ENCODE results near the gene SND1. TPM values are rescaled to one million over a fixed set of nuclear protein-coding genes. Genes with fewer than 3 reads are reported as not detected.

The SND1 gene
- total and polyA plus RNA-seq, 7 experiments from 2014 or later = 68.6 to 253 (median 137) TPM

DNA sequence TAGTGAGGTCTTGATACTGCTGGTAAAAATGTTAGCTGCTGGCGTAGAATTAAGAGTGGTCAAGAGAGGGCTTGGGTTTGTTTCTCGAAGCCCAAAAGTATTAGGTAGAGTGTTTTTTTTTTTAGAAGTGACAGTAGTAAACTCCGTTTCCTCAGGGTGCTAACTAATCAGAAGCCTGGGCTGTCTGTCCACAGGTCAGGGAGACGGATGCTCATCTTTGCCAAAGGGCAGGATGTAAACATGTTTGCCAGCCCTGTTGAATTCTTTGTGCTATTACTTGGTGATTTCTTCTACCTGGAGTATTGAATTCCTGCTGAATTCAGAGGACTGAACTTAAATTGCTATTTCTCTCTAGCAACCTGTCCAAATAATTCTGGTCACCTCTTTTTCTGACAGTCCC lies 117.1 kb downstream of the SND1 start:
- ATAC-seq = no peak
- POLR2A ChIA-PET = no interaction called here

DNA sequence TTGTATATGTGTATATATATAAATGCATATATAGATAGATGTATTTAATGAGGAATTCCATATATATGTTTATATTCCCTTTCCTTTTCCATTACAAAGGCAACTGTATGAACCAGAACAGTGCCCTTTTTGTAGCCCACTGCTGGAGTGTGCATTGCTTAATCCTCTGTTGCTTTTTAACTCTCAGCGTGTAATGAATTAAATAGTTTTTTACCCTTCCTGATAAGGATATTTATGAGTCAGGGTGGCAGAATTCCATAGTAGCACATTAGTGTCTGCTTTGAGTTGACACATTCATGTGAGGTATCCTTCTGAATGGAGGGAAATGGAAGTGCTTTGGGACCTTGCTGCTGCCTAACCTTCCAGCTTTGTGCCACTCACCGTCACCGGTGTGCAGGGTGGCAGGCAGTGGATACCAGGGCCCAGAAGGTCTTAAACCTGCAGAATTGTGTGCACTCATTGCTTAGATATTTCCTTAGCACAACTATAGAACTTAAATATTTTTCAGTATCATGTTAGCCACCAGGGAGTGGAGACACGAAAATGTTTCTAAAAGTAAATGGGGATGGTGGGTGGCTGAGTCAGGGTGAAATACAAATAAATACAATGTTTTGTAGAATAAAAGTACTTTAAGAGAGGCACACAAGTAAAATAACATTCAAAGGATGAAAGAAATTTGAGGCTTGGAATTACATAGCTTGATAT lies 117.9 kb downstream of the SND1 start:
- DNase-seq = no peak
- intact Hi-C loops (cut with micrococcal nuclease) = no loop called here
- POLR2A ChIA-PET = no interaction called here
- H3K4me3 Mint-ChIP-seq = no peak overlapping the region
- H3K27ac Mint-ChIP-seq = peak overlapping the region in 1 of 9 donors; percentile 19
- no peaks in the 10 kb centered on the region for H3K9me3 ChIP-seq (ENCODE audit: control insufficient read depth in 2 of 3, low read length in 3 of 3)
- H3K27me3 ChIP-seq (ENCODE audit: control insufficient read depth in 2 of 2, insufficient read depth in 2 of 2, low read length in 2 of 2) = no peaks in the 10 kb centered on the region
- H3K4me3 ChIP-seq (ENCODE audit: low read length) = no peak overlapping the region
- H3K27ac ChIP-seq (ENCODE audit: low read depth, low read length) = no peak overlapping the region
- no peaks in the 10 kb centered on the region for H3K4me1 ChIP-seq (ENCODE audit: control insufficient read depth in 2 of 2, insufficient read depth in 2 of 2, low read length in 2 of 2)
- CTCF ChIA-PET = no interaction called here
- ATAC-seq = no peak
- peaks cover 0 to 36% (median 22%) of the 10 kb centered on the region in 5 donors for H3K36me3 Mint-ChIP-seq
- no peaks in the 10 kb centered on the region for H3K27me3 Mint-ChIP-seq
- peaks cover 11 to 44% (median 29%) of the 10 kb centered on the region in 7 donors for H3K4me1 Mint-ChIP-seq
- H3K9me3 Mint-ChIP-seq = peaks cover 0 to 4% (median 0%) of the 10 kb centered on the region in 11 donors
- H3K36me3 ChIP-seq (ENCODE audit: control insufficient read depth in 2 of 3, insufficient read depth in 3 of 3, low read length in 3 of 3) = no peaks in the 10 kb centered on the region

More for the DNA sequence above, 117.1 kb downstream of the SND1 start:
- H3K36me3 Mint-ChIP-seq = peaks cover 0 to 39% (median 21%) of the 10 kb centered on the region in 5 donors
- H3K4me1 ChIP-seq (ENCODE audit: control insufficient read depth in 2 of 2, insufficient read depth in 2 of 2, low read length in 2 of 2) = peaks cover 0 to 3% of the 10 kb centered on the region in 2 donors
- H3K27me3 ChIP-seq (ENCODE audit: control insufficient read depth in 2 of 2, insufficient read depth in 2 of 2, low read length in 2 of 2) = no peaks in the 10 kb centered on the region
- DNase-seq = no peak
- H3K27me3 Mint-ChIP-seq = no peaks in the 10 kb centered on the region
- no peak overlapping the region for H3K4me3 Mint-ChIP-seq
- peaks cover 0 to 4% (median 0%) of the 10 kb centered on the region in 11 donors for H3K9me3 Mint-ChIP-seq
- no peaks in the 10 kb centered on the region for H3K36me3 ChIP-seq (ENCODE audit: control insufficient read depth in 2 of 3, insufficient read depth in 3 of 3, low read length in 3 of 3)
- H3K27ac ChIP-seq (ENCODE audit: low read depth, low read length) = no peak overlapping the region
- CTCF ChIA-PET = no interaction called here
- peaks cover 11 to 48% (median 33%) of the 10 kb centered on the region in 7 donors for H3K4me1 Mint-ChIP-seq
- intact Hi-C loops (cut with micrococcal nuclease) = no loop called here
- no peak overlapping the region for H3K27ac Mint-ChIP-seq
- no peaks in the 10 kb centered on the region for H3K9me3 ChIP-seq (ENCODE audit: control insufficient read depth in 2 of 3, low read length in 3 of 3)
- no peak overlapping the region for H3K4me3 ChIP-seq (ENCODE audit: low read length)

DNA sequence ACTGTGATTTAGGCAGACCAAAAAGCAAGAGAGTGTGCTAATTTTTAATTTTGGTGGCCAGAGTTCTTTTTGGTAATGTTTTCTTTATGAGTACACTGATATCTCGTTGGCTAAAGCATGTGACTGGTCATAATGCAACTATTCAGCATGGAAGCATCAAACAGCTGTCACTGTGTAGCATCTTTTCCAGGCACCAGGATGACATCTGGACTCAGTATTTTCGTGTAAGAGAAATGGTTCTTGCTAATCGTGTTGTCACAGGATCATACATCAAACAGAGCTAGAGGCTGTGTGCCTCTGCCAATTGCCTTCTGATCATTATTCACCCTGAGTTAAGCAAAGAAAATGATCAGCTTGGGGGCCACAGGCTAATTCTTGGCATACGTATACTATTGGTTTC lies 118.9 kb downstream of the SND1 start:
- Histone ChIP-seq H3K36me3 (ENCODE audit: control insufficient read depth in 2 of 3, insufficient read depth in 3 of 3, low read length in 3 of 3) (no peaks in the 10 kb centered on the region), H3K4me1 (ENCODE audit: control insufficient read depth in 2 of 2, insufficient read depth in 2 of 2, low read length in 2 of 2) (no peaks in the 10 kb centered on the region), H3K4me3 (ENCODE audit: low read length) (no peak overlapping the region), H3K27ac (ENCODE audit: low read depth, low read length) (no peak overlapping the region), H3K9me3 (ENCODE audit: control insufficient read depth in 2 of 3, low read length in 3 of 3) (no peaks in the 10 kb centered on the region), H3K27me3 (ENCODE audit: control insufficient read depth in 2 of 2, insufficient read depth in 2 of 2, low read length in 2 of 2) (no peaks in the 10 kb centered on the region)
- DNase-seq = no peak
- H3K4me3 Mint-ChIP-seq = no peak overlapping the region
- peaks cover 0 to 4% (median 0%) of the 10 kb centered on the region in 11 donors for H3K9me3 Mint-ChIP-seq
- intact Hi-C loops (cut with micrococcal nuclease) = no loop called here
- H3K36me3 Mint-ChIP-seq = peaks cover 0 to 32% (median 15%) of the 10 kb centered on the region in 5 donors
- ChIA-PET CTCF (no interaction called here), POLR2A (no interaction called here)
- no peak overlapping the region for H3K27ac Mint-ChIP-seq
- no peaks in the 10 kb centered on the region for H3K27me3 Mint-ChIP-seq
- H3K4me1 Mint-ChIP-seq = peaks cover 8 to 35% (median 22%) of the 10 kb centered on the region in 7 donors
- no peak for ATAC-seq

DNA sequence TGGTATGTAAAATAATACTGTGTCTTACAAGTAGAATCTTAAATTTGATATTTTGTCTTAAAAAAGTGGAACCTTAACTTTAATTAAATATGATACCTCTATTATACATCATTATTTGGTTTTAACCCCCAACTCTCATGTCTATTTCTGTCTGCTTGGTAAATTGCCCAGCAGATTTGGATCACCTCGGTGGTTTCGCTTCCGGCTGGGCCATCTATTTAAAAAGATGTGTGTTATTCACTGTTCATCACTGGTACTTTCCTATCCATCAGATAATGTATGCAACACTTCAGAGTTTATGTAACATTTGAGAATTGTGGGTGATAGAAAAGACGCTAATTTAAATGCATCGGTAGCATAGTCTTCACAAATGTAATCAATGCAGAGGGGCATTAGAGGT lies 119.7 kb downstream of the SND1 start:
- H3K36me3 Mint-ChIP-seq = peaks cover 0 to 26% (median 13%) of the 10 kb centered on the region in 5 donors
- DNase-seq = no peak
- H3K9me3 Mint-ChIP-seq = peaks cover 0 to 2% (median 0%) of the 10 kb centered on the region in 11 donors
- H3K4me3 ChIP-seq (ENCODE audit: low read length) = no peak overlapping the region
- no peaks in the 10 kb centered on the region for H3K27me3 Mint-ChIP-seq
- intact Hi-C loops (cut with micrococcal nuclease) = no loop called here
- H3K4me1 Mint-ChIP-seq = peaks cover 7 to 31% (median 18%) of the 10 kb centered on the region in 7 donors
- no peak overlapping the region for H3K27ac Mint-ChIP-seq
- CTCF ChIA-PET = no interaction called here
- no peak overlapping the region for H3K4me3 Mint-ChIP-seq
- POLR2A ChIA-PET = no interaction called here
- no peak for ATAC-seq
- no peaks in the 10 kb centered on the region for H3K4me1 ChIP-seq (ENCODE audit: control insufficient read depth in 2 of 2, insufficient read depth in 2 of 2, low read length in 2 of 2)
- no peaks in the 10 kb centered on the region for H3K27me3 ChIP-seq (ENCODE audit: control insufficient read depth in 2 of 2, insufficient read depth in 2 of 2, low read length in 2 of 2)
- H3K36me3 ChIP-seq (ENCODE audit: control insufficient read depth in 2 of 3, insufficient read depth in 3 of 3, low read length in 3 of 3) = no peaks in the 10 kb centered on the region
- H3K9me3 ChIP-seq (ENCODE audit: control insufficient read depth in 2 of 3, low read length in 3 of 3) = no peaks in the 10 kb centered on the region
- no peak overlapping the region for H3K27ac ChIP-seq (ENCODE audit: low read depth, low read length)

DNA sequence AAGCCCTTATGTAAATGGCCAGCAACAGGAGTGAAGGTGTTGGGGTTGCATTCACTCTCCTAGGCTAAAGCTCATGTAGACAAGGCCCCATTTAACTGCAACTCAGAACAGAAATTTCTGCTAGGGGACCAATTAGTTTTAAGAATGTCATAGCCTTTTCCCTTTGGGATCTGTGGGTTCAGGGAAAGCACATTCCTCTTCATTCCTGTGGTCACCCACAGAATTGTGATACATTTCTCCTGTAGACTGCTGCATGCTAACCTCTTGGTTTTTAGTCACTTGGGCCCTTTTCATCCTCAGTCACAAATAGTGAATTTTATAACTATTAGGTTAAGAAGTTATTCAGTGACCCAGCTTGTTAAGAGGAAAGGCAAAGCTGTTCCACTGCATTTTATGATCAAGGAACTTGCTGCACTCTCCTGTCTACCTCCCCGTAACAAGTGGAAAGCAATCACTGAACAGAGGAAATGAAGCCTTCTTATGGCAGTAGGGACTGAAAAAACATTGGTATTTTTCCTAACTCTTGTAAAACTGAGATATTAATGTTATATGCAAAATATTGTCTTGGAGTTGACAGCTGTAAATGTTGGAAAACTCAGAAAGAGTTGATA lies 124.9 kb downstream of the SND1 start:
- Histone ChIP-seq H3K9me3 (ENCODE audit: control insufficient read depth in 2 of 3, low read length in 3 of 3) (no peaks in the 10 kb centered on the region), H3K36me3 (ENCODE audit: control insufficient read depth in 2 of 3, insufficient read depth in 3 of 3, low read length in 3 of 3) (no peaks in the 10 kb centered on the region), H3K27ac (ENCODE audit: low read depth, low read length) (no peak overlapping the region), H3K4me1 (ENCODE audit: control insufficient read depth in 2 of 2, insufficient read depth in 2 of 2, low read length in 2 of 2) (no peaks in the 10 kb centered on the region), H3K27me3 (ENCODE audit: control insufficient read depth in 2 of 2, insufficient read depth in 2 of 2, low read length in 2 of 2) (no peaks in the 10 kb centered on the region), H3K4me3 (ENCODE audit: low read length) (no peak overlapping the region)
- DNase-seq (no peak), ATAC-seq (no peak)
- Mint-ChIP-seq H3K27me3 (no peaks in the 10 kb centered on the region), H3K36me3 (peaks cover 0 to 18% (median 7%) of the 10 kb centered on the region in 5 donors), H3K4me1 (peaks cover 9 to 39% (median 20%) of the 10 kb centered on the region in 7 donors), H3K27ac (no peak overlapping the region), H3K9me3 (no peaks in the 10 kb centered on the region), H3K4me3 (no peak overlapping the region)
- CTCF ChIA-PET = no interaction called here
- POLR2A ChIA-PET = interaction anchor here (1.0 kb wide), 1 partner anchor 14 kb away, joined by 3 read pairs; no protein-coding TSS in a partner anchor
- intact Hi-C loops (cut with micrococcal nuclease) = no loop called here

DNA sequence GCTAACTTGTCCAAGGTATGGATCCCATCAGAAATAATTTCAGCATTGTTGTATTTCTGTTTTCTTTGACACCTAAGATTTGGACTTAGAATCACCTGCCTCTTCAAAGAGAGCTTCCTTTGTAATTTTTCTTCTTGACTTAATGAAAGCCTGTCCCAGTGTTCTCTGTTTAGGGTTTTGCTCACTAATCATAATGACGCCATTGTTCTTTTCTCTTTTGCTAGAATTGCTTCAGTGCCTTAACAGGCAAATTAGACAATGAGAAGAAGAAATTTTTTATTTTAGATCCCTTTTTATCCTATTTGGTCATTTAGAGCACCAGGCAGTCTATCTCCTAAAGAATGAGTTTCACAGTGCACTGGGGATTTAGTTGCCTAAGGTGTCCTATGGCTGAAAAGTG lies 128.5 kb downstream of the SND1 start:
- ATAC-seq (no peak), DNase-seq (no peak)
- peaks cover 15 to 66% (median 39%) of the 10 kb centered on the region in 7 donors for H3K4me1 Mint-ChIP-seq
- H3K4me3 Mint-ChIP-seq = no peak overlapping the region
- H3K9me3 ChIP-seq (ENCODE audit: control insufficient read depth in 2 of 3, low read length in 3 of 3) = no peaks in the 10 kb centered on the region
- no peaks in the 10 kb centered on the region for H3K4me1 ChIP-seq (ENCODE audit: control insufficient read depth in 2 of 2, insufficient read depth in 2 of 2, low read length in 2 of 2)
- ChIA-PET POLR2A (no interaction called here), CTCF (no interaction called here)
- H3K9me3 Mint-ChIP-seq = no peaks in the 10 kb centered on the region
- intact Hi-C loops (cut with micrococcal nuclease) = no loop called here
- H3K4me3 ChIP-seq (ENCODE audit: low read length) = no peak overlapping the region
- no peaks in the 10 kb centered on the region for H3K36me3 ChIP-seq (ENCODE audit: control insufficient read depth in 2 of 3, insufficient read depth in 3 of 3, low read length in 3 of 3)
- peaks cover 0 to 26% (median 7%) of the 10 kb centered on the region in 5 donors for H3K36me3 Mint-ChIP-seq
- H3K27ac Mint-ChIP-seq = no peak overlapping the region
- H3K27ac ChIP-seq (ENCODE audit: low read depth, low read length) = no peak overlapping the region
- no peaks in the 10 kb centered on the region for H3K27me3 Mint-ChIP-seq
- no peaks in the 10 kb centered on the region for H3K27me3 ChIP-seq (ENCODE audit: control insufficient read depth in 2 of 2, insufficient read depth in 2 of 2, low read length in 2 of 2)

DNA sequence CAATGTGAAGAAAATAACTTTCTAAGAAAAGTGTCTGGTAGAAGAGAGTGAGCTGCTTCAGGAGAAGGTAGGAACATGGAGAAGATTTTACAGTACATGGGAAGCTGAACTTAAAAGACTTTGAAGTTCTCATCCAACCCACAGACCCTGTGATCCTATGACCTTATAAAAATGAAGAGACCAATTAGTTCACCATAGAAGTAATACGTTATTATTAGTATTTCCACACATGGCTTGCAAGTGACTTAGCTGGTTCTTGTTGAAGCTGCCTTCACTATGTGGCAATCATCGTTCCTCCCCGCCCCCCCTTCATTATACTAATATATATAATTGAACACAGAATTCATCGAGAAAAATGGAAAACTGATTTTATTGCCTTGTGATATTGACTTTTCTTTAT lies 129.1 kb downstream of the SND1 start:
- H3K27me3 Mint-ChIP-seq = no peaks in the 10 kb centered on the region
- H3K9me3 ChIP-seq (ENCODE audit: control insufficient read depth in 2 of 3, low read length in 3 of 3) = no peaks in the 10 kb centered on the region
- no peak overlapping the region for H3K27ac Mint-ChIP-seq
- no peaks in the 10 kb centered on the region for H3K4me1 ChIP-seq (ENCODE audit: control insufficient read depth in 2 of 2, insufficient read depth in 2 of 2, low read length in 2 of 2)
- ATAC-seq (no peak), DNase-seq (no peak)
- POLR2A ChIA-PET = no interaction called here
- no peak overlapping the region for H3K4me3 Mint-ChIP-seq
- H3K4me1 Mint-ChIP-seq = peaks cover 15 to 69% (median 40%) of the 10 kb centered on the region in 7 donors
- H3K4me3 ChIP-seq (ENCODE audit: low read length) = no peak overlapping the region
- no peaks in the 10 kb centered on the region for H3K27me3 ChIP-seq (ENCODE audit: control insufficient read depth in 2 of 2, insufficient read depth in 2 of 2, low read length in 2 of 2)
- H3K27ac ChIP-seq (ENCODE audit: low read depth, low read length) = no peak overlapping the region
- no peaks in the 10 kb centered on the region for H3K9me3 Mint-ChIP-seq
- CTCF ChIA-PET = no interaction called here
- intact Hi-C loops (cut with micrococcal nuclease) = no loop called here
- H3K36me3 Mint-ChIP-seq = peaks cover 0 to 26% (median 6%) of the 10 kb centered on the region in 5 donors
- no peaks in the 10 kb centered on the region for H3K36me3 ChIP-seq (ENCODE audit: control insufficient read depth in 2 of 3, insufficient read depth in 3 of 3, low read length in 3 of 3)
